SU-DHL-6 (cell line): ENCODE data around the gene RUNX2.

Source experiments
- H2AFZ ChIP-seq: fragments of 200-600 bp; sonication (generic); 2 replicates; pipeline ENCODE4 v1.6.1; 2014; ENCODE audit warnings: low read depth, mild to moderate bottlenecking, moderate library complexity, mixed read lengths, antibody characterized with exemption, low read length; ENCODE audit not compliant: severe bottlenecking
- H3F3A ChIP-seq: fragments of 200-600 bp; shearing (Covaris generic); 2 replicates; pipeline ENCODE4 v1.6.0; 2016; ENCODE audit warnings: antibody characterized with exemption, mild to moderate bottlenecking; ENCODE audit not compliant: insufficient read depth
- H3K27ac ChIP-seq: fragments of 200-600 bp; sonication (generic); 2 replicates; pipeline ENCODE4 v1.5.1; 2016; ENCODE audit warnings: low read depth, mild to moderate bottlenecking, low read length, moderate library complexity, mixed read lengths
- H3K27me3 ChIP-seq: fragments of 200-600 bp; sonication (generic), shearing (Covaris generic); 2 replicates; pipeline ENCODE4 v1.6.0; 2014; ENCODE audit warnings: mild to moderate bottlenecking, low read length
- H3K36me3 ChIP-seq: fragments of 200-600 bp; sonication (generic); 2 replicates; pipeline ENCODE4 v1.6.1; 2014; ENCODE audit warnings: mild to moderate bottlenecking, low read length, mixed read lengths
- H3K4me2 ChIP-seq: fragments of 300-600, 200-600 bp; shearing (Covaris generic), sonication (generic); 2 replicates; pipeline ENCODE4 v1.6.0; 2014; ENCODE audit warnings: low read length, low read depth, mild to moderate bottlenecking; ENCODE audit not compliant: poor library complexity, severe bottlenecking
- H3K4me3 ChIP-seq: fragments of 200-600 bp; sonication (generic); 2 replicates; pipeline ENCODE4 v1.5.1; 2014; ENCODE audit warnings: antibody characterized with exemption, low read length, mild to moderate bottlenecking, mixed read lengths; ENCODE audit not compliant: insufficient read depth, poor library complexity, severe bottlenecking
- H3K79me2 ChIP-seq: fragments of 200-600 bp; sonication (generic); 2 replicates; pipeline ENCODE4 v1.6.1; 2014; ENCODE audit warnings: mild to moderate bottlenecking, low read length, moderate library complexity; ENCODE audit not compliant: insufficient read depth
- H3K9ac ChIP-seq: fragments of 200-600 bp; sonication (generic); 2 replicates; pipeline ENCODE4 v1.7.0; 2014; ENCODE audit warnings: mild to moderate bottlenecking, low read length
- H3K9me2 ChIP-seq: fragments of 200-600 bp; sonication (generic); replicated peaks from 2 replicates; pipeline ENCODE4 v1.6.1; 2014; ENCODE audit warnings: low read length; ENCODE audit not compliant: insufficient read depth
- H3K9me3 ChIP-seq: fragments of 200-600 bp; sonication (generic); 2 replicates; pipeline ENCODE4 v1.6.1; 2014; ENCODE audit warnings: low read length, mixed read lengths; ENCODE audit not compliant: insufficient read depth
- H4K20me1 ChIP-seq: fragments of 200-600 bp; sonication (generic); 2 replicates; pipeline ENCODE4 v1.6.1; 2014; ENCODE audit warnings: low read depth, mild to moderate bottlenecking, antibody characterized with exemption, low read length, moderate library complexity, mixed read lengths
- EZH2phosphoT487 ChIP-seq: fragments of 200-600 bp; sonication (generic), shearing (Covaris generic); conservative IDR thresholded peaks from 2 replicates; pipeline ENCODE4 v1.6.1; 2018; ENCODE audit warnings: mild to moderate bottlenecking, antibody characterized with exemption, low read length, moderate library complexity, mixed read lengths
- TF ChIP-seq, protein P1 (sequence below): fragments of 200-600 bp; sonication (generic); IDR thresholded peaks from one replicate; pipeline ENCODE4 v1.5.1; 2017; ENCODE audit warnings: antibody characterized with exemption, mild to moderate bottlenecking, low read length, moderate library complexity; ENCODE audit not compliant: insufficient read depth, poor library complexity, severe bottlenecking

Gene RUNX2

GRCh38 chr6:45610832-45611231, 282.7 kb downstream of the RUNX2 start:
- H3K36me3 ChIP-seq, result no peaks in the 10 kb centered on the region
- no peaks in the 10 kb centered on the region for H3F3A ChIP-seq
- no peak overlapping the region for H3K4me3 ChIP-seq
- H4K20me1 ChIP-seq, result no peaks in the 10 kb centered on the region
- H3K27me3 ChIP-seq, result no peaks in the 10 kb centered on the region
- peaks cover 5% of the 10 kb centered on the region; the same call in 1 of the 2 replicates for H3K9me3 ChIP-seq
- H3K9ac ChIP-seq, result no peak overlapping the region
- no peaks in the 10 kb centered on the region for H3K79me2 ChIP-seq
- no peak overlapping the region for H2AFZ ChIP-seq
- TF ChIP-seq, protein P1, sequence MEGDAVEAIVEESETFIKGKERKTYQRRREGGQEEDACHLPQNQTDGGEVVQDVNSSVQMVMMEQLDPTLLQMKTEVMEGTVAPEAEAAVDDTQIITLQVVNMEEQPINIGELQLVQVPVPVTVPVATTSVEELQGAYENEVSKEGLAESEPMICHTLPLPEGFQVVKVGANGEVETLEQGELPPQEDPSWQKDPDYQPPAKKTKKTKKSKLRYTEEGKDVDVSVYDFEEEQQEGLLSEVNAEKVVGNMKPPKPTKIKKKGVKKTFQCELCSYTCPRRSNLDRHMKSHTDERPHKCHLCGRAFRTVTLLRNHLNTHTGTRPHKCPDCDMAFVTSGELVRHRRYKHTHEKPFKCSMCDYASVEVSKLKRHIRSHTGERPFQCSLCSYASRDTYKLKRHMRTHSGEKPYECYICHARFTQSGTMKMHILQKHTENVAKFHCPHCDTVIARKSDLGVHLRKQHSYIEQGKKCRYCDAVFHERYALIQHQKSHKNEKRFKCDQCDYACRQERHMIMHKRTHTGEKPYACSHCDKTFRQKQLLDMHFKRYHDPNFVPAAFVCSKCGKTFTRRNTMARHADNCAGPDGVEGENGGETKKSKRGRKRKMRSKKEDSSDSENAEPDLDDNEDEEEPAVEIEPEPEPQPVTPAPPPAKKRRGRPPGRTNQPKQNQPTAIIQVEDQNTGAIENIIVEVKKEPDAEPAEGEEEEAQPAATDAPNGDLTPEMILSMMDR, result no peak
- TF ChIP-seq EZH2phosphoT487, result no peak
- H3K27ac ChIP-seq, result no peak overlapping the region
- H3K4me2 ChIP-seq, result no peak overlapping the region
- H3K9me2 ChIP-seq, result no peaks in the 10 kb centered on the region

DNA sequence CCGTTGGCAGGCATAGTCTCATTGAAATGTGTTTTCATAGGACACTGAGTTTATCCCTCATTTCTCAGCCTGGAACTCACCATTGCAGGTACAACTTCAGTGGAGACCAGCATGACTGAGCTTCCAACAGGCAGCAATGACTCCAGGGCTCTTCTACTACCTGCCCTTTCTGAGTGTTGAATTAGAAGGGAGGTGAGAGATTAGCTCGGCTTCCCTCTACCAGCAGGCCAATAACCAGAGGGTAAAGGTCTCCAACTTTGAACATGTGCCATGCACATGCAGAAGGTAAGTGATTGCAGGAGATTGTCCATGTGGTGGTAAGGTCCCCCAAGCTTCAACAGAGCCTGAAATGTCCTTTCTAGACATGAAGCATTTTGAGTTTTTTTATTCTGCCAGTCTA, 283.4 kb downstream of the RUNX2 start:
- H3F3A ChIP-seq, result no peaks in the 10 kb centered on the region
- no peak overlapping the region for H3K4me2 ChIP-seq
- no peak overlapping the region for H2AFZ ChIP-seq
- no peaks in the 10 kb centered on the region for H3K36me3 ChIP-seq
- H3K4me3 ChIP-seq, result no peak overlapping the region
- no peaks in the 10 kb centered on the region for H3K79me2 ChIP-seq
- H3K9ac ChIP-seq, result no peak overlapping the region
- H3K9me2 ChIP-seq, result no peaks in the 10 kb centered on the region
- H3K27me3 ChIP-seq, result no peaks in the 10 kb centered on the region
- no peak for TF ChIP-seq EZH2phosphoT487
- TF ChIP-seq, protein P1, result no peak
- no peak overlapping the region for H3K27ac ChIP-seq
- no peaks in the 10 kb centered on the region for H4K20me1 ChIP-seq
- H3K9me3 ChIP-seq, result peaks cover 5% of the 10 kb centered on the region; the same call in 1 of the 2 replicates

DNA sequence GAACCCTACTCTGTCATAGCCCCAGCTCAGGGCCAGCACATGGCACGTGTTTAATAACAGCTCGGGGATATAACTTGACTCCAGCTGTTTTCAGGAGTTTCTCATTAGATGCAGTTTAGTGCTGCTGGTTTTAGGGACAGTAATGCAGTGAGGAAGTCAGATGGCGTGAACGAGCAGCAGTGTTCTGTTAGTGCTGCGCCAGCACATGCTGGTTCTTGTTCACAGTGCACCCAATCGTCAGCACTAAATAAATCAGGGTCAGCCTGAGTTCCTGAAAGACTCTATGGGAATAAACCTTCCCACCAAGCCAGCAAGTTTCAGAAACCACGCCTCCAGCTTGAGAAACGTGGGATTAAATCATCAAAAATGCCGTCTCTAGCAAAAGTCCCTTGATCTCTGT, 285.5 kb downstream of the RUNX2 start:
- H3K79me2 ChIP-seq, result no peaks in the 10 kb centered on the region

More for the DNA sequence above, 285.5 kb downstream of the RUNX2 start:
- no peak overlapping the region for H3K4me3 ChIP-seq
- TF ChIP-seq, protein P1, result no peak
- TF ChIP-seq EZH2phosphoT487, result no peak
- no peak overlapping the region for H3K27ac ChIP-seq
- no peak overlapping the region for H3K4me2 ChIP-seq
- no peaks in the 10 kb centered on the region for H4K20me1 ChIP-seq
- H3K36me3 ChIP-seq, result no peaks in the 10 kb centered on the region
- H3K9ac ChIP-seq, result no peak overlapping the region
- H3F3A ChIP-seq, result no peaks in the 10 kb centered on the region
- H3K27me3 ChIP-seq, result no peaks in the 10 kb centered on the region
- no peak overlapping the region for H2AFZ ChIP-seq
- no peaks in the 10 kb centered on the region for H3K9me2 ChIP-seq
- peaks cover 5% of the 10 kb centered on the region; the same call in 1 of the 2 replicates for H3K9me3 ChIP-seq
